Hematopoietic multipotent progenitor cell treated with erythropoietin and hydrocortisone succinate and interleukin-3 and kit ligand, for 8 days (in vitro differentiated cells): ENCODE measurements around the gene TTC1.
"Not testable (repeated sequence)": the region's sequence is repeated elsewhere in the genome, so short reads cannot be mapped to it uniquely, and the experiment has no call there.

Experiments
- DNase-seq: peaks from one replicate; pipeline ENCODE4 v3.0.0-alpha.2; 2015

The TTC1 gene

DNA sequence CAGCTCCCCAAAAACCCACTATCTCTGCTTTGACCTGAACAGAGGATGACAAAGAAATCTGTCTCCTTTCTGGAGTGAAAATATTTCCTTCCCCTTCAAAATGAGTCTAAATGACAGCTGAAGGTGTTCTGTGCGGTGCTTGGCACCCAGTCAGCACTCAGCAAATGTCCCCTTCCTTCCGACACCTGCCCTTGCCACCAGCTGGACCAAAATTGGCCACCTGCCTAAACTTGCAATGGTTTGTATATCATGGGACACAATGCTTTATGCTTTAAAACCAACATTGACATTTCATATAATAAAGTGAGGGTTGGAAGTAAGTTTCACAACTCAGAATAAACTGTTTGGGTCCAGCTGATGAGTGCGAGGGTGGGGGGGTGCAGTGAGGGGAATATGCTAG, 7.5 kb upstream of the TTC1 start:
- DNase-seq, result no peak

DNA sequence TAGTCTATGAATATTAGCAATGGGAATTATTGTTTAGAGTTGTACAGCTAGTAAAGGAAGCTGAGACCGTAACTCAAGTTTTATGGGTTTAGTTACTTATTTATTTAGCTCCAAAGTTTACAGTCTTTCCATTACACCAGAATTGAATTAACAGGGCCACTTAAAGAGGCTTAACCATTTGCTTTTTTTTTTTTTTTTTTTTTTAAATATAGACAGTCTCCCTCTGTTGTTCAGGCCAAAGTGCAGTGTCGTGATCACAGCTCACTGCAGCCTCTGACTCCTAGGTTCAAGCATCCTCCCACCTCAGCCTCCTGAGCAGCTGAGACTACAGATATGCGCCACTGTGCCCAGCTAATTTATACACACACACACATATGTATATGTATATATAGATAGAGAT, 1.4 kb upstream of the TTC1 start:
- DNase-seq, result no peak

DNA sequence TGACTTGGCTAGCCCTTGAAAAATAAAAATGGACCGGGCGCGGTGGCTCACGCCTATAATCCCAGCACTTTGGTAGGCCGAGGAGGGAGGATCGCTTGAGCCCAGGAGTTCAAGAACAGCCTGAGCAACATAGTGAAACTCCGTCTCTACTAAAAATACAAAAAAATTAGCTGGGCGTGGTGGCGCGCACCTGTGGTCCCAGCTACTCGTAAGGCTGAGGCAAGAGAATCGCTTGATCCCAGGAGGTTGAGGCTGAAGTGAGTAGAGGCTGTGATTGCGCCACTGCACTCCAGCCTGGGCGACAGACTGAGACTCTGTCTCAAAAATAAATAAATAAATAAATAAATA, 436 bp upstream of the TTC1 start:
- not testable (repeated sequence) for DNase-seq

DNA sequence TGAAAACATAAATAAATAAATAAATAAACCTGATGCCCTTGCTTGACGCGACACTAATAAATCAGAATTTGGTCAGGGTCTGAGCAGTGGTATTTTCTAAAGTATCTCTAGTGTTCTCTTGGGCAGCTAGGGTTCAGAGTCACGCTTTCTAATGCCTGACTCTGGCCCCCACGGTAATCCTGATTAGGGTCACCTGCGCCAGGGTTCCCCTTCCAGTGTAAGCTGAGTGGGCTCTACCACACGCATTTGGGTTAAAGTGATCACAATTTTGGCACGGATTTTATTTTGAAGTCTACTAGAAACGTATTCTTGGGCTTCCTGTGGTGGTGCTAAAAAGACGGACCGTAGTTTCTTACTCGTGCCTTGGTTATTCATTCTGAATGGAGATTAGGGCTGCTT, 651 bp downstream of the TTC1 start:
- no peak for DNase-seq

DNA sequence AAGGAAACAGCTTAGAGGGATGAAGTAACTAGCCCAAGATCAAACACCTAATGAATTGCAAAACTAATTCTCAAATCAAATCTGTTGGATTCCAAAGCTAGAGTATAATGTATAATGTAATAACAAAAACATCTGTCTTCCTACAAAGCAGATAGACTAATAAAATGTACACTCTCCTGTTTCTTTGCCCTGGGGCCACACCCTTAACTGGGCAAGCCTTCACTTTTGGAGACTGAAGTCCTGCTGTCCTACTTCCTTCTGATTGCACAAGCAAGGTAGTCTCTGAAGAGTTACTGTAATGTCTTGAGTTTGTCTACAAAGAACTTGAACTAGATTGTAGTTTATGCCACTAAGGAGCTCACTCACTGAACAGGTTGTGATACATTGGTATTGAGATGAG, 2.5 kb downstream of the TTC1 start:
- no peak for DNase-seq

DNA sequence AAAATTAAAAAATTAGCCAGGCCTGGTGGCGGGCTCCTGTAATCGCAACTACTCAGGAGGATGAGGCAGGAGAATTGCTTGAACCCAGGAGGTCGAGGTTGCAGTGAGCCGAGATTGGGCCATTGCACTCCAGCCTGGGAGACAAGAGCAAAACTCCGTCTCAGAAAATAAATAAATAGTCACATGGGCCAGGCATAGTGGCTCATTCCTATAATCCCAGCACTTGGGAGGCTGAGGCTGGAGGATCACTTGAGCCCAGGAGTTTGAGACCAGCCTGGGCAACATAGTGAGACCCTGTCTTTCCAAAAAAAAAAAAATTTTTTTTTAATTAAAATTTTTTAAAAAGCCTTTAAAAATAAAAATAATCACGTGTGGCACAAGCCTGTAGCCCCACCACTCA, 5.3 kb downstream of the TTC1 start:
- not testable (repeated sequence) for DNase-seq

DNA sequence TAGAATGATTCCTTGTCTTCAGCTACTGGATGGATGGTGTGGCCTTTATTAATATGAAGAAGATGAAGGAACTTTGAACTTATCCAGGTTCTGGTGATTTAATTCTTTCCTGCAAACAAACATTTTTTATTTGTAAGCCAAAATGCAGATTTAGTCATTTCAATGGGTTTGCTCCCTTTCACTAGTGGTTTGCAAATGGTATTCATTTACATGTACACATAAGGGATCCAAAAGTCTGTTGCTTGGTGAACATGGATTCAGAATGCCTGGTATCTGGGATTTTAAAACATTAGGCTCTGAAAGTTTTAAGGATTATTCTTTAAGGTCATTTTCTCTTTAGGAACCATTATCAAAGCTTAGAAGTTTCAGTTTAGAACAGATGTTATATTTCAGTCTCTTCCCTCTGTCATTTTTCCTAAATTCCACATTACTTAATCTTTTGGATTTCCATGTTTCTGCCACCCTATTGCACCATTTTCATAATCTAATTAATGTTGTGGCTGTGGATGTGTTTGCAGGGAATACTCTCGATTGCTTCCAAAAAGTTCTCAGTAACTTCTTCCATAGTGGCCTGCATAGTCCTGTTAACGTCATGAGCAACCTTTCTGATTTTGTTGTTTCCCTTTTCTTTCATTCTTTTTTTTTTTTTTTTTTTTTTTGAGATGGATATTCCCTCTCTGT, 10.1 kb downstream of the TTC1 start:
- no peak for DNase-seq

DNA sequence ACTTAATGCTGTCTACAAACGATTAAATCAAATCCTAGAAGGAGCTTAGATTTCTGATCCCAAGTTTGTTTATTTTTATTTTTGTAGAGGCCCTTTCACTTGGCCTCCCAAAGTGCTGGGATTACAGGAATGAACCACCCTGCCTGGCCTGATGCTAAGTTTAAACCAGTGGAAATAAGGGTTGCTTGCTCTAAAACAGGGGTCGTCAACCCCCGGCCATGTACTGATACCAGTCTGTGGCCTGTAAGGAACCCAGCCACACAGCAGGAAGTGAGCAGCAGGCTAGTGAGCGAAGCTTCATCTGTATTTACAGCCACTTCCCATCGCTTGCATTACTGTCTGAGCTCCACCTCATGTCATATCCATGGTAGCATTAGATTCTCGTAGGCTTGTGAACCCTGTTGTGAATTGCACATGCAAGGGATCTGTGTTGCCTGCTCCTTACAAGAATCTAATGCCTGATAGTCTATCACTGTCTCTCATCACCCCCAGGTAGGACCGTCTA, 11.4 kb downstream of the TTC1 start:
- DNase-seq, result no peak

DNA sequence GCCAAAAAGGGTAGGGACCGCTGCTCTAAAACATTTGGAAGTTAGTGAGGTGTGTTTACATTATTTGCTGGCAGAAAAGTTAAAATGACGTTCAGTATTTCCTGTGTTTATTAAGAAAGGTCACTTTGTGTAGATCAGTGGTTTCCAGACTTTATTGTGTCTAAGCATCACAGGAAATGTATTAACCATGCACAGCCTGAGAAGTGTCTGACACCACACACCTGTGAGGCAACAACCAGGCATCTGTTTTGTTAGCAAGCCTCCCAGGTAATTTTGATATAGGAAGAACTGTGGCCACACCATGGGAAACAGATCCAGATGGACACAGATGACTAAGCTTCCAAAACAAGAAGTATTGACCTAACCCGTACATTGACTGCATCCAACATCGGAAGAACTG, 12.0 kb downstream of the TTC1 start:
- no peak for DNase-seq

DNA sequence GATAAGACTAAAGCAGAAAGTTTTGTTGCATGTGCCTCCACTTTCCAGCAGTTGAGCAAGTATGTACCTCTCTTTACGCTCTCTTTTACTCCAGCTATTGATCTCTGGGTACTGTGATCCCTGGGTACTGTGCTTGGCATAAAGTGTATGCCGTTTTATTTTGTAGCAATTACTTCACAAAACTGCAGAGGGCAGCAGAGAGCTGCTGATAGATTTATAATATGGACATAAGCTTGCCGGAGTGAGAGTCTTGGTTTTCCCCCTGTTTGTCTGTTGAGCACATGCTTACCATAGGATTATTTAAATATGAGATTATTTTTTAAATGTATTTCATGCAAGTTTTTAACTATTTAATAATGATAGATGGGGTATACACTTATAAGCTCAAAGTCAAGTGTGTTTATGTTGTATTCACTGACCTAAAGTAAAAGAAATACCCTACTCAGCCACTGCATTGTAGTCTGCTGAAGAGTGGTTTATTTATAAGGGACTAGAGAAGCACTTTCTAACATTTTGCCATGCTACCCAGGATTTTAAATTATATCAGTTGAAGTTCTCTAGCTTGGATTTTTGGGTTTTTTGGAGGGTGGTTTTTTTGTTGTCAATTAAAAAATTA, 13.0 kb downstream of the TTC1 start:
- DNase-seq, result peak; percentile 82

DNA sequence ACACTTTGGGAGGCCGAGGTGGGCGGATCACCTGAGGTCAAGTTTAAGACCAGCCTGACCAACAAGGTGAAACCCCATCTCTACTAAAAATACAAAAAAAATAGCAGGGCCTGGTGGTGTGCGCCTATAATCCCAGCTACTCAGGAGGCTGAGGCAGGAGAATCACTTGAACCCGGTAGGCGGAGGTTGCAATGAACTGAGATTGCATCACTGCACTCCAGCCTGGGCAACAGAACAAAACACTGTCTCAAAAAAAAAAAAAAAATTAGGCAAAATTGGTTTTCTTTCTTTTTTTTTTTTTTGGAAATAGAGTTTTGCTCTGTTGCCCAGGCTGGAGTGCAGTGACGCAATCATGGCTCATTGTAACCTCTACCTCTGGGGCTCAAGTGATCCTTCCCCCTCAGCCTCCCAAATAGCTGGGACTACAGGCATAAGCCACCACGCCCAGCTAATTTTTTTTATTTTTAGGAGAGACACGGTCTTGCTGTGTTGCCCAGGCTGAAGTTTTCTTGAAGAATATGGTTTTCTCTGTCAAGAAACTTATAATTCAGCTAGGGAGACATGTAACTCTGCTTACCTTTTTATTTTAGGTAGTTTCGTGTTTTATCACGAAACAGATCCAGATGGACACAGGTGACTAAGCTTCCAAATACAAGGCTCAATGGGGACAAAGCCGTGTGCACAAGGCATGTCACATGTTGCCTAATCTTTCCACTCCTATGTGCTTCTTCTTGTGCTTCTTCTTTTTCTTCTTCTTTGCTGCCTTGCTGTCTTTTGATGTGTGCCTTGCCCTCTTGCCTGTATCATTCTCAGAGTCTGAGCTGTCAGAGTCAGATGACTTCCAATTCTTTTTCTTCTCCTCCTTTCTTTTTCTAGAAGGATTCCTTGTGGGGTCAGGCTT, 14.3 kb downstream of the TTC1 start:
- no peak for DNase-seq

DNA sequence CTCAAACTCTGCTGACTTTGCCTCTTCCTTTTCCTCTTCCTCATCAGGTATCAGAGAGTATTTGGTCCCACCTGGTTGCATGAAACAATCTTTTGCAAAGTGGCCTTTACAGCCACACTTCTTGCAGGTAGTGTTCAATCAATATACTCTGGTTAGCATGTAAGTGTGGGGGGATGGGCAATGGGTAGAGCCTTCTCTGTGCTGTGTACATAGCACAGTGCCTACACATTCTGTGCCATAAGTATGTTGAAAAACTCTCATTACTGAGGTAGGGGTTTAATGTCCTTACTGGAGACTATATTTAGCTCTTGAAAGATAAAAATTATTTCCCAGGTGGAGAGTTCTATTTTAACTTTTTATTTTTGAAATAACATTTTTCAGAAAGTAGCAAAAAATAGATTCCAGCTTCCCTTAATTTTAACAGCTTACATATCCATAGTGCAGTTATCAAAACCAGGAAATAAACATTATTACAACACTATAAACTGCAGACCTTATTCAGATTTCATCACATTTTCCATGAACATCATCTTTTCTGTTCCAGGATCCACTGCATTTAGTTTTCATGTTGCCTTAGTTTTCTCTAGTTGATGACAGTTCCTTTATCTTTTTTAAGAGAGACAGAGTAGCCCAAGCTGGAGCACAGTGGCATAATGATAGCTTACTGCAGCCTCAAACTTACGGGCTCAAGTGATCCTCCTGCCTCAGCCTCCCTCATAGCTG, 15.1 kb downstream of the TTC1 start:
- DNase-seq, result no peak

DNA sequence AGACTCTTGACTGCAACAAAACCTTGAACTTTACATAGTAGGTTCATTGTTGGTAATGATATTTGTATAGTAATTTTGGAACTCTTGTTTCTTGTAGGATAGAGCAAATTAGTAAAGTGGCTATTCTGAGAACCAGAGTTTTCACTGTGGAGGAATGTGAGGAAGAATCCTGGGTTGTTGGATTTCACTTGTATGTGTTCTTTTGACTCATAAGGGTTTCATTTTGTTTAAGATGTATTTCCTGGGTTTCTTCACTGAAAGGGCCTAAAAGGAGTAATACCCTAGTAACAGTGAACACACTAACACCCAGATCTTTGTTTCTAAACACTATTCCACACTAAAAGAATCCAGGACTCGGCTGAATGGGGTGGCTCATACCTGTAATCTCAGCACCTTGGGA, 20.1 kb downstream of the TTC1 start:
- no peak for DNase-seq

DNA sequence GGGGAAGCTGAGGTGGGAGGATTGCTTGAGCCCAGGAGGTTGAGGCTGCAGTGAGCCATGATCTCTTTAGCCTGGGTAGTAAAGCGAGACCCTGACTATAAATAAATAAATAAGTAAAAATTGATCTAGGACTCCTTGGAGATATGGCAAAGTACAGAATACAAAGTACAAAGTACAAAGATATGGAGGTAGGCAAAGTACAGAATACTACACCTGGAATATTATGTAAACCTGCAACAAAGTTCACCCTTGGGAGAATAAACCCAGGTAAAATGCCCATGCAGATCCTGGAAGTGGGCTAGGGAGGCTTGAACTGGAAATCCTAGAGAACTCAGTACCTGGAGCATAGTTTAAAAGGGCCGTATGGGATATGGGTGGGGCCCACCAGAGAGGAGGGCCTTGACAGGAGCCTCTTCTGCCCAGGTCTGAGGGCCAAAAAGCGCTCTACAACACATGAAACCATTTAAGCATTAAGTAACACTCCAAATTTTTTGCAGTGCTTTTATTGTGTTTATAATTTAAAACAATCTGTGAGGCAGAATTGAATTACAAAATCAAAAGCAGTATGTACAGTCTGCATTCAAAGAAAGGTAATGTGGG, 20.7 kb downstream of the TTC1 start:
- no peak for DNase-seq

DNA sequence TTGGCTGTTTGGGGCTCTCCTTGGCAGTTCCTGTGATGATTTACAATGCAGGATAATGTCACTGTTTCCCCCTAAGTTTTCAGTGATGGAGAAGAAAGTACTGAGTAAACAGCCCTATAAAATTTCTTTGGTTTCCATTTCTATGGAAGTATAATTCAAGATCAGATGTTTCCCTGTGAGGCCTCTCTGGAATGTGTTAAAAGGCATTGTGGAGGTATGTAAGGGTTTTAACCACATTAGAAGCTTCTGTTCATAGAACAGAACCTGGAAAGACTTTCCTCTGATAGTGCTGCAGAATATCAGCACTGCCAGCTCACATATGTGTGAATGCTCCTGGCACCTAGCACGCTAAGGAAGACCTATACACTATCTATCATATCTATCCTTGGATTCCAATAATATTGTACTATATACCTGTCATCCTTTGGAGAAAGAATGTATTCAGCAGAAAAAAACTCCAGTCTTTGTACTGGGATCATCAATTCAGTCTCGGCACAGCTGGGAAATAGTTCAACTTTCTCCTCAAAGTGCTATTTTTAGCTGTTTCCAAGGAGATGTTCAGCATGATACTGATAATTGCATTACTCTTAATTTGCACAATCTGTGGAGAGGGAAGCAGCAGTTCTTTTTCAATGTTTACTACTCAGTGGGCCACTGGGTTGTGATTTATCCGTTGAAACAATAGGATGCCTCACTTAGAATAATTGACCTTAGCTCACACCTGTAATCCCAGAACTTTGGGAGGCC, 21.9 kb downstream of the TTC1 start:
- DNase-seq, result no peak

DNA sequence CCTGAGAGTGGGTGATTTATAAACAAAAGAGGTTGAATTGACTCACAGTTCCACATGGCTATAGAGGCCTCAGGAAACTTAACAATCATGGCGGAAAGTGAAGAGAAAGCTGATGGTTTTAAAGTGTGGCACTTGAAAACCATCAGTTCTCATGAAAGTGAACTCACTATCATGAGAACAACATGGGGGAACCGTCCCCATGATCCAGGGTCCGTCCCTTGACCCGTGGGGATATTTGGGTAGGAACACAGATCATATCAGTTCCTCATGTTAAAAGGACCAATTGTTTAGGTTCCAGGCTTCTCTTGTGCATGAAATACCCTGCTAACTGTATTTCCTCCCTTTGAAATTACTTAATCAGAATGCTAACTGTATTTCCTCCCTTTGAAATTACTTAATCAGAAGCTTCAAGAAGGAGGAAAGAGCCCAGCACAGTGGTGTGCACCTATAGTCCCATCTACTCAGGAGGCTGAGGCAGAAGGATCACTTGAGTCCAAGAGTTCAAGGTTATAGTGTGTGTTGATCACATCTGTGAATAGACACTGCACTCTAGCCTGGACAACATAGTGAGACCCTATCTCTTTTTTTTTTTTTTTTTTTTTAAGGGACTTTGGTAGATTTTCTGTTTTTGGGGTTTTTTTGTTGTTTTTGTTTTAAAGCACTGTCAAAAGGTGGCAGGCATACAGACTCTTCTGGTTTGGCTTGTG, 24.8 kb downstream of the TTC1 start:
- no peak for DNase-seq

DNA sequence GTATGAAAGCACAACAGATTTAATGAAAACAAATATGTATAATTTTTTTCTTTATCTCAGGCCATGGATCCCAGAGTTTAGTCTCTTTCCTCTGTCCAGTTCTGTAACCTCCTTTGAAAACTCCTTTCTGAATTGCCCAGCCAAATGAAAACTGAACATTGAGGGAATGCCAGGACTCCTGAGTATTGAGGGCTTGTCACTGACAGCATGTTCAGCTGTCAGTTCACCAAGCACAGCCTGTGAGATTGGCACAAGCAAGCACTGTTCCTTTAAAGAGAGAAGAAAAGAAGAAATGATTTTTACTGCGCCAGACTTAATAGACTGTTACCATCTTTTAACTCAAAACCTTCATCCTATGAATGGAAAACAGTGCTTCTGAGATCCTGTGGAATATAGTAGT, 27.3 kb downstream of the TTC1 start:
- no peak for DNase-seq

DNA sequence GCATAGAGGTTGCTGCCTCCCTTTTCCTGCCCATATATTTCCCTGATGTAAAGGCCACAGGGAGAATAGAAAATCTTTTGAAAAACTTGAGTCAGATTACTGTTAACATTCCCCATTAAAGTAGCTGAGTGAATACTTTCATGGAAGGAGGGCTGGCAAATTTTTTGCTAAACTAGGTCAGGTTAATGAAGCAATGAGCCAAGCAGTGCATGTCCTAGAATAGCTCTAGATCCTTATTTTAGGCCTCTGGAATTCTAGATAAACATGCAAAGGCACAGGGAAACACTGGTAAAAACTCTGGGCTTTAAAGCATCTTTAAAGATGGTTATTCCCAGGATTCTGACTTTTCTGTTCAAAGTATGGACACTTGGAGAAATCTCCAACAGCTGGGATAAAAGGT, 27.9 kb downstream of the TTC1 start:
- DNase-seq, result no peak

DNA sequence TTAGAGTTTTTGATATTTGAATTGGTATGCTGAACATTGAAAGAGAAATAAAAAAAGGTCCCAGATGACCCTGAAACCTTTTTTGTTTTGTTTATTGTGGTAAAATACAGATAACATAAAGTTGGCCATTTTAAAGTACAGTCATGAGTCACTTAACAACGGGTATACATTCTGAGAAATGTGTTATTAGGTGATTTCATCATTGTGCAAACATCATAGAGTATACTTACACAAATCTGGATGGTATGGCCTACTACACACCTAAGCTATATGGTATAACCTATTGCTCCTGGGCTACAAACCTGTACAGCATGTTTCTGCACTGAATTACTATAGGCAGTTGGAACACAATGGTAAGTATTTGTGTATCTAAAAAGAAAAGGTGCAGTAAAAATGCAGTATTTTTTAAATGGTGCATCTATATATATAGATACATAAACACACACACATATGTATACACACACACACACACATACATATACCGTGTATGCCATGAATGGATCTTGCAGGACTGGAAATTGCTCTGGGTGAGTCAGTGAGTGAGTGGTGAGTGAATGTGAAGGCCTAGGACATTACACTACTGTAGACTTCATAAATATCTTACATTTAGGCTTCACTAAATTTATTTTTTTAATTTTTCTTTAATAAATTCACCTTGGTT, 31.0 kb downstream of the TTC1 start:
- DNase-seq, result no peak

DNA sequence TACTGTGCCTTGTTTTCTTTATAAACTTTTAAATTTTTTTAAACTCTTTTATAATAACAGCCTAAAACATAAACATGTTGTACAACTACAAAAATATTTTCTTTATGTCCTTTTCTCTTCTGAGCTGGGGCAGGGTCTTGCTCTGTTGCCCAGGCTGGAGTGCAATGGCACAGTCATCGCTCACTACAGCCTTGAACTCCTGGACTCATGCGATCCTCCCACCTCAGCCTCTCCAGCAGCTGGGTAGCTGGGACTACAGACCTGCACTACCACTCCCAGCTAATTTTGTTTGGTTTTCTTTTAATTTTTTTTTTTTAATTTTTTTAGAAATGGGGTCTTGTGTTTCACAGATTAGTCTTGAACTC, 31.5 kb downstream of the TTC1 start:
- DNase-seq, result no peak

DNA sequence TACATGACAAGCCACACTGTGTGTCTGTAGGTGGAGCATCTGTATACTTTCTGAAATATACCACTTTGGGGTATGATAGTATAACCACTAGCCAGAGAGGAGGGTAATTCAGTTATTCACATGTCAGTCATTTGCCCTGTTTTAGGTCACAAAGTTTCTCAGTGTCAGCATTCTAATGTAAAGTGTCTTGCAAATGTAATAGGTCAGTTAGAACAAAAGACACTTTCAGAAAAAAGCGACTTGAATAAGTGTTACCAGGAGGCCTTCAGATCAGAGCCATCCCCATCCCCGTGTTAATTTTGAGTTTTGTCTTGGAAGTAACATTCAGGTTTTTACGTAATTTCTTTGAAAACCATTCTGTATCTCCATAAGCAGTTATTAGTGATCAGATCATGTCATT, 33.7 kb downstream of the TTC1 start:
- DNase-seq, result no peak
